ENCODE measurements around the gene ANK3. TPM values are rescaled to one million over a fixed set of nuclear protein-coding genes. Genes with fewer than 3 reads are reported as not detected.
"Not testable (repeated sequence)": the region's sequence is repeated elsewhere in the genome, so short reads cannot be mapped to it uniquely, and the experiment has no call there.

The ANK3 gene
- total RNA-seq, 1 donor = 248 TPM

DNA sequence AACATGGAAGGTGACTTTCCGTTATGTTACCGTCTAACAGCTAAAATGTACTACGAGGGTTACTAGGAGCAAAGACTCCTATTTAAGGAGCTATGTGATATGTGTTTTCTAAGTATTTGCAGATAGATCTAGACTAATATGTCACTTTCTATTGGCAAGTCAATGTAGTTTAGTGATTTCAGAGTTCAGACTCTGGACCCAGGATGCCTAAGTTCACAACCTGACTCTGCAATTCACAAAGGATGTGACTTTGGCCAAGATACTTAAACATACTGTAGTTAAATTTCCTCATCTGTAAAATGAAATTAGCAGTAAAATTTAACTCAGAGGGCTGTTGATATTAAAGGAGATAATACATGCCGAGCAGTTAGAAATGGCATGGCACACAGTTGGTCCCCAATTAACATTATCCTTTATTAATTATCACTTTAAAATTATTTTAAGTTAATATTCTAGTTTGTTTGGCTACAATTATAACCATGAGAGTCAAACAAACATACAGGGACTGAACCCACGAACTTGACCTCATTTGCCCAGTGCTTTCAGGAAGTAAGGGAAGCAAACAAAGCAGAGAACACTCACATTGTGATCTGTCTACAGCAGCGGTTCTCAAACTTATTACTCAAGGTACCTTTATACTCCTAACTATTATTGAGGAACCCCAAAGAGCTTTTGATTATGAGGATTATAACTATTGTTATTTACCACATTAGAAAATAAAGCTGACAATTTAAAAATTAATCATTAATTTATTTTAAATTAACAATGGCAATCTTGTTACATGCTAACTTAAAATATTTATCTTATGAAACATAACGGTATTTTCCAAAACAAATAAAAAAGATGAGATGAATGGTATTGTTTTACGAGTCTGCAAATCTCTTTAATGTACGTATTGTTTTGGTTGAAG lies 94.4 kb downstream of the ANK3 start:
- H3K4me3 ChIP-seq (ENCODE audit: low read depth, low read length) = no peak overlapping the region
- TF ChIP-seq, protein P1, sequence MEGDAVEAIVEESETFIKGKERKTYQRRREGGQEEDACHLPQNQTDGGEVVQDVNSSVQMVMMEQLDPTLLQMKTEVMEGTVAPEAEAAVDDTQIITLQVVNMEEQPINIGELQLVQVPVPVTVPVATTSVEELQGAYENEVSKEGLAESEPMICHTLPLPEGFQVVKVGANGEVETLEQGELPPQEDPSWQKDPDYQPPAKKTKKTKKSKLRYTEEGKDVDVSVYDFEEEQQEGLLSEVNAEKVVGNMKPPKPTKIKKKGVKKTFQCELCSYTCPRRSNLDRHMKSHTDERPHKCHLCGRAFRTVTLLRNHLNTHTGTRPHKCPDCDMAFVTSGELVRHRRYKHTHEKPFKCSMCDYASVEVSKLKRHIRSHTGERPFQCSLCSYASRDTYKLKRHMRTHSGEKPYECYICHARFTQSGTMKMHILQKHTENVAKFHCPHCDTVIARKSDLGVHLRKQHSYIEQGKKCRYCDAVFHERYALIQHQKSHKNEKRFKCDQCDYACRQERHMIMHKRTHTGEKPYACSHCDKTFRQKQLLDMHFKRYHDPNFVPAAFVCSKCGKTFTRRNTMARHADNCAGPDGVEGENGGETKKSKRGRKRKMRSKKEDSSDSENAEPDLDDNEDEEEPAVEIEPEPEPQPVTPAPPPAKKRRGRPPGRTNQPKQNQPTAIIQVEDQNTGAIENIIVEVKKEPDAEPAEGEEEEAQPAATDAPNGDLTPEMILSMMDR (IDR thresholded peaks at IDR 0.05; ENCODE audit: insufficient read depth, low read length) = no peak
- no peak for DNase-seq (ENCODE audit: low read depth)

DNA sequence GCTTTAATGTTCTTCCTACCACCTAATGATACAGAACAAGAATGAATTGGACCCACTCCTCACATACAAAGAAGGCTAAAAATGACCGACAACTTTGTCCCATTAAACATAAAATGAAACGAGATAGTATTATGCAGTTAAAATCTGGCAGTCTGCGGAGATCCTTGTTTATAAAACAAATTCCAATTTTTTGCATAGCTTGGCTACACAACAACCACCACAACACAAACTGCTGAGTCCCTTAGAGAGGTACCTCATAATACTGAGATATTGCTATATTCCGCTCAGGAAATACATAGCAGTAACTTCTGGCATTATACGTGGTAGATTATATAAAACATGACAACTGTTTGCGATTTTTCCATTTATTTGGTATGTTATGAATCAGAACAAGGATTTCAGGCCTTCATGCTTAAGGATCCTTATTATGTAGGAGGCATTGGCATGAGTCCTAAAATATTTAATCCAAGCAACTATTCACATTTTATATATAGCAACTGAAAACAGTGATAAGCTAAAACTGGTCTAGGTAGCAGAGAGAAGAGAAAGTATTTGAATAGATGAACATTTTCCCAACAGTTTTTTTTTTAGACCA lies 96.0 kb downstream of the ANK3 start:
- DNase-seq (ENCODE audit: low read depth) = peak; percentile 54
- no peak overlapping the region for H3K4me3 ChIP-seq (ENCODE audit: low read depth, low read length)

DNA sequence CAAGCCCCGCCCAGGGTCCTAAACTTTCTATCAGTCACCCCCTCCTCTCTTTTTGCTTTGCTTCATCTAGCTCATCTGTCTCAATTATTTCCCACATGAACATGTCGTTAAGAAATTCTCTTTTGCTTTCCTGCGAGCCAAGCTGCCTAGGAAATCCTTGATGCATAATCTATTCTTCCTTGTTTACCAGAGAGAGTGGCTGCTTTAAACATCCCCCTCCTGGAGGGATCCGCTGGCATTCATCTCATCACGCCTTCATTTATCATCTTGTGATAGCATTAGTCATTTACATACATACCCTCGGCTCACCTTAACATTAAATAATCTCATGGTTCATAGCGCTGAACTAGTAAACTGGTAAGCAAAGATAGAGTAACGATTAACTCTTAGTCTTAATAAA lies 96.7 kb downstream of the ANK3 start:
- TF ChIP-seq, protein P1 (IDR thresholded peaks at IDR 0.05; ENCODE audit: insufficient read depth, low read length) = no peak
- no peak for DNase-seq (ENCODE audit: low read depth)
- no peak overlapping the region for H3K4me3 ChIP-seq (ENCODE audit: low read depth, low read length)

More for the DNA sequence above, 96.0 kb downstream of the ANK3 start:
- TF ChIP-seq, protein P1 (IDR thresholded peaks at IDR 0.05; ENCODE audit: insufficient read depth, low read length) = no peak

DNA sequence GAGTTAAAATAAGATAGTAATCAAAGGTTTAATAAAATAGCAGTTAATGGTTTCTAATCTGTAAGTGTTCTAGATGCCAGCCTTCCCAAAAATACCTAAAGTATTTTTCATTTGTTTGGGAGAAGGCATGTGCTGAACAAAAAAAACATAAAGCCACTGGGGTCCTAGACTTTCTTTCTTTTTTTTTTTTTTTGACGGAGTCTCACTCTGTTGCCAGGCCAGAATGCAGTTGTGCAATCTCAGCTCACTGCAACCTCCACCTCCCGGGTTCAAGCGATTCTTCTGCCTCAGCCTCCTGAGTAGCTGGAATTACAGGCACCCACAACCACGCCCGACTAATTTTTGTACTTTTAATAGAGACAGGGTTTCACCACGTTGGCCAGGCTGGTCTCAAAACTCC lies 97.1 kb downstream of the ANK3 start:
- not testable (repeated sequence) for H3K4me3 ChIP-seq (ENCODE audit: low read depth, low read length); DNase-seq (ENCODE audit: low read depth)

DNA sequence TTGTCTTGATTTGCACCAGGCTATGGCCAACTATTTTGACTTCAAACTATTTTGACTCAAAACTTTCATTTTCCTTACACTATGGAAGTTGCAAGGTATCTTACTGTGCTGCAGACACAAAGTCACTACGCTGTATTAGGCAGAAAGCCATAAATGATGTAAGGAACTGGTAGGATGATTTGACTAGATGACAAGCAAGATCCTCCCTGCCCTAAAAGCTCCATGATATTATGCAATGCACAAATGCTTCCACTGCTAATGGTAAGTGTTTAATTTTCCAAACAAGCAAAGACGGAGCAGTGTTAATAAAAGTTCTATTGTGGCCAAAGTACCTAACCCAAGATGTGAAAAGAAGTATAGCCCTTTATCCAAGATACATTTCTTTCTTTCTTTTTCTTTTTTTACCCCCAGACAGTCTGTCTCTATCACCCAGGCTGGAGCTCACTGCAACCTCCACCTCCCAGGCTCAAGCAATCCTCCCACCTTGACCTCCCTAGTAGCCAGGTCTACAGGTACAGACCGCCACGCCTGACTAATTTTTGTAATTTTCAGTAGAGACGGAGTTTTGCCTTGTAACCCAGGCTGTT lies 98.2 kb downstream of the ANK3 start:
- TF ChIP-seq, protein P1 (IDR thresholded peaks at IDR 0.05; ENCODE audit: insufficient read depth, low read length) = no peak
- no peak overlapping the region for H3K4me3 ChIP-seq (ENCODE audit: low read depth, low read length)
- DNase-seq (ENCODE audit: low read depth) = peak; percentile 61

DNA sequence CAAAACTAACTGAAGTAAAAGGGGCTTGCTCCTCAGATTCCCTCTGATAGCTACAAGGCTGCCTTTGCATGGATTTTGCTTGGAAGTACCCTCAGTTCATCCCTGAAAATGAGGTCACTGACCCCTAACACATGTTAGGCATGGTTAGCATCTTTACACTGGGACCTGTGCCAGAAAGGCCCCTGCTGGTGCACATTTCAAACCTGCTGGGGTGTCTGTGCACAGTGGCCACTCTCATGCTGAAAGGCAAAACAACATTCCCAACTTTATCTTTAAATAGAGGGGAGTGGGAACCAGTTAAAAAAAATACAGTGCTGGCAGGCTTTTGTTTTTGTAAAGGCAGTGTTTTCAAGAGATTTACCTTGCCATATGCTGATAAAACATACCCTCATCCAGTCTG lies 99.1 kb downstream of the ANK3 start:
- no peak overlapping the region for H3K4me3 ChIP-seq (ENCODE audit: low read depth, low read length)
- DNase-seq (ENCODE audit: low read depth) = no peak
- TF ChIP-seq, protein P1 (IDR thresholded peaks at IDR 0.05; ENCODE audit: insufficient read depth, low read length) = no peak

DNA sequence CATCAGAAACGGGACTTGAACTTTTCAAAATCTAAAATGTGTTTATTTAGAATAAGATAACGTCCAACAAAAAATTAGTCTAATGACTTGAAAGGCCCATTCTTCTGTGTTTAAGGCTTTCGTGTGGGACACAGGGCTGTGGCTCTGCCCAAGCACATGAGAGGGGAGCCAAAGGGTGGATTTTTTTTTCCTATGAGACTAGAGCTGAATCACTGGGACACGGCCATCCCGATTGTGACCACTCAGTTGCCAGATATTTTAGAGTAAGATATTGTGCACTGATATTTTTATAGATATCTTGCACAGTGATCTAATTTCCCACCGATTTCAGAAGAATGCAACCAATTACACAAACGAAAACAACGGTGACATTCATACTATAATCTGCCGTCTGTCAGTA lies 99.9 kb downstream of the ANK3 start:
- peak; percentile 52 for DNase-seq (ENCODE audit: low read depth)
- TF ChIP-seq, protein P1 (IDR thresholded peaks at IDR 0.05; ENCODE audit: insufficient read depth, low read length) = no peak
- no peak overlapping the region for H3K4me3 ChIP-seq (ENCODE audit: low read depth, low read length)
